Left hindlimb (tissue), 1 donor: ENCODE results near the gene PRKN.

Experiments used
- DNase-seq: peaks from one replicate; pipeline ENCODE4 v3.0.0-alpha.2; 2018

The PRKN gene

GRCh38 chr6:162017536-162017935 lies 710.0 kb downstream of the PRKN start:
- no peak for DNase-seq

DNA sequence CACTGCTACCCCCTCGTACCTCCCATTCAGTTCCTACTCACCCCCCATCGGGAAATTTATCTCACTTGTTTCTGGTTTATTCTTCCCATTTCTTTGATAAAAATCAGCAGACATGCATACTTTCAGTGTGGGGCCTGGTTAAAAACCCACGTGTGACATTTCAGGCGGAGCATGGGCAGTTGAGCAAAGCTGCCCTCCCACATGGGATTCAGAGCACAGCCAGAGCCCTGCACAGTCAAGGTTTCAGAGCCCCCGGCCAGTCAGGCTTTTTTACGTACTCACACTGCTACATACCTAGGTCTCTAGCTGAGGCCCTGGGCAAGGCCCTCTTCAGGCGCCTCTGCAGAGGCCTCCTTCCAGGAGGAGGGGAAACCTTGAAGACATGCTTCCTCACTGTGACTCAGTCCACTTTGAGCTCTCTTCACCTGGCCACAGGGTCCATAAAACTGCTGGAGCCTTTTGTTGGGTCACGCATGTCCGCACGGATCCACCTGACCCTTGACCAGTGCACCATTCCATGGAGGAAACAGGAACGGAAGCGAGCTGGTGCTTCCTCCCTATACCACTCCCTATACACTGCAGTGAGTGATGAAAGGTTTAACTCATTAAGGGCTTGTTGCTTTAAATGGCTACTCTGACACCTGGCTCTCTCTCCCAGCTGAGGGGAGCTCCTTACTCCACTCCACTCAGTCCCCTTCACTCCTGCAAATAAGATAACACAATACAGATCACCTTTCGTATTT lies 713.3 kb downstream of the PRKN start:
- DNase-seq = no peak

DNA sequence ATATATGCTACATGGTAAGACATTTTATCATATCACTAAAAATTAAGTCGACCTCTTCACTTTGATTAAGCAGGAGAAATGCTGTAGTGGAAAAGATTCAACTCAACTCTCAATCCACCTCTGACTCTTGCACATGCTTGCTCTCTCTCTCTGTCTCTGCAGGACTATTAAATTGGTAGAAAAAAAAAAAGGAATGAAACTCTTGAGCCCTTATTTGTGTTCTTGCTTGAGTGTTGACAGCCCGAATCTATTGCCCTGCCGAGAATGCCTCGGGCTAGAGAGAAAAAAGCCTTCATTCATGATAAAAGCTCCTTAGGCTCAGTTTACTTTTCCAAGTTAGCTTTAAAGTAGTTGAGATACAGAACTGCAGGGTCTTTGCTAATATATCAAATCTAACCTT lies 722.2 kb downstream of the PRKN start:
- DNase-seq = no peak

DNA sequence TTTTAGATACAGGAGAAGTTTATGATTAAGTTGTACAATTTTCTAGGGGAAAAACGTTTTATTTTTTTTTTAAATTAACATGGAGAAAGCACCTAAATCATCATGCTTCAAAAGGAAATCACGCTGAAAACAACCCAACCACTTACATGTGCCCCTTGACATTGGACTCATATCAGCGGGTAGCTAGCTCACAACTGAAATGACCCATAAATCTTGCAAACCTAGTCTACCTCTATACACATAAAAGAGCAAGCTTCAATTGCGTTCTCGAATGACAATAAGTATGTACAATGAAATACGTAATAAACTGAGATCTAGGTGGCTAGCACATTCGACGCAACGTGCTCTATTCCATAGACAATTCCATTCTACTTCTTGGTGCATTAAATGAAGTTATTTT lies 730.8 kb downstream of the PRKN start:
- no peak for DNase-seq

- DNase-seq = no peak
These were observed 741.6 kb downstream of the PRKN start for GRCh38 chr6:161985876-161986423.

DNA sequence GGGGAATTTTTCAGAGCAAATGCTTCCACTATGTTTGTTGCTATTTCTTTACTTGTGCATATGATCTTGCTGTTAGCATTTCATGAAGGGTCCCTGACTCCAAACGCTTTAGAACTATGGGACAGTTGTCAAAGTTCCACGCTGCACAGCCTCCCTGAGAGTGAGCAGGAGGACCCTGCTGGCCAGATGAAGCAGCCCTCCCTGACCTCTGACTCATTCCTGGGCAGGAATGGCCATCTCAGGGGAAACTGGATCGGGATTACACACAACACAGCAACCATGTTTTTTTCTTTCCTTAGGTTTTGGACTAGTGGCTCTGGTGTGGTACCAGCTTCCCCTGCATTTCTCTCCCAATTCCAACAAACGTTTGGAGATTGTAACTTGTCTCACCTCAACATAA lies 742.9 kb downstream of the PRKN start:
- no peak for DNase-seq

DNA sequence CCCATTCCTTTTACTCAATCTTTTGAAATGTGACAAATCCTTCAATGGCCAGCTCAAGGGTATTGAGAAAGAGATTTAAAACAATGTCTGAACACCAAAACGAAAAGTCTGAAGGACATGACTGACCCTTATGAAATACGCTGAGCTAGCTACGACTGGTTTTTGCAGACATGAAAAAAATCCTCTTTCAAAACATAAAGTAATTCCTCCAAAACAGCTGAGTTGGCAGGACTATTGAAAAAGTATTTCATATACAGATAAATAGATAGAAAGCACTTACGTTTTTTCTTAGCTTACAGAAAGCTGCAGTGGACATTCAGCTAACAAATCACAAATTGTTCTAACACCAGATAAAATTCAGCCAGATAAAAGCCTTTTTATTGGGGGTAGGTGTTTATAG lies 751.0 kb downstream of the PRKN start:
- DNase-seq = no peak

GRCh38 chr6:161973064-161973463 lies 754.5 kb downstream of the PRKN start:
- no peak for DNase-seq

DNA sequence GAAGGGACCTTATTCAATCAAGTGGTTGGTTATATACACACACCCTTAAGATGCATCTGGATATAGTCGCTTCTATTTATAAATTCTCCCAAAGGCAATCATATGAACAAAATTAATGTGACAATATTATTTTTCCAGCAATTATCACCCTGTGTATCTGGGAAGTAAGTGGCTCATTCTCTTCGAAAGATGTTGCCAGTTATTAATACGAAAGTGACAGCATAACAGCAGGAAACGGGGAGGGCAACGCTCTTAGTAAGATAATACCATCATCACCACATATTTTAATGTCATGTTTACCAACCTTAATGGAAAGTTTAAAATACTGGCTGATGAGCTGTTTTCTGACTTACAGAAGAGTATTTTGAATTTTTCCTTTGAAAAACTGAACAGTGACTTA lies 756.5 kb downstream of the PRKN start:
- no peak for DNase-seq

- no peak for DNase-seq
These were observed 763.8 kb downstream of the PRKN start for GRCh38 chr6:161963634-161964234.

- no peak for DNase-seq
These were observed 764.4 kb downstream of the PRKN start for GRCh38 chr6:161963181-161963580.

- no peak for DNase-seq
These were observed 765.8 kb downstream of the PRKN start for GRCh38 chr6:161961796-161962195.

DNA sequence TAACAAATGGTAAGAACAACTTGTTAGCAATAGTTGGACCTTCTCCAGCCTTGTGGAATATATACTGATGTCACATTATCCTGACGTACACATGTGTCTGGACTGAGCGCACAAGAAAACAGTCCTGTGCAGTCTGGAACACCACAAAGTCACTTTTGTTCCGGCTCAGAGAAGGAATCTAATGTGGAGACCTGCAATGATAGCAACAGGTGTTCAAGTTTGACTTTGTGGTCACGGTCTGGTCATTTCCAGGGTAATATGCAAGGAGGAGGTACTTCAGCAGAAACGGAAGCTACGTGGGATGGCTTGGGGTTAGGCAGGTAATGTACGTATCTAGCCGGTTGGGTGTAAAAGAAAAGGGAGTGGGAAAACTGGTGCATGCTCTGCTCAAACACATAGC lies 766.5 kb downstream of the PRKN start:
- no peak for DNase-seq

GRCh38 chr6:161959072-161959471 lies 768.5 kb downstream of the PRKN start:
- DNase-seq = no peak

GRCh38 chr6:161956082-161956481 lies 771.5 kb downstream of the PRKN start:
- DNase-seq = no peak

DNA sequence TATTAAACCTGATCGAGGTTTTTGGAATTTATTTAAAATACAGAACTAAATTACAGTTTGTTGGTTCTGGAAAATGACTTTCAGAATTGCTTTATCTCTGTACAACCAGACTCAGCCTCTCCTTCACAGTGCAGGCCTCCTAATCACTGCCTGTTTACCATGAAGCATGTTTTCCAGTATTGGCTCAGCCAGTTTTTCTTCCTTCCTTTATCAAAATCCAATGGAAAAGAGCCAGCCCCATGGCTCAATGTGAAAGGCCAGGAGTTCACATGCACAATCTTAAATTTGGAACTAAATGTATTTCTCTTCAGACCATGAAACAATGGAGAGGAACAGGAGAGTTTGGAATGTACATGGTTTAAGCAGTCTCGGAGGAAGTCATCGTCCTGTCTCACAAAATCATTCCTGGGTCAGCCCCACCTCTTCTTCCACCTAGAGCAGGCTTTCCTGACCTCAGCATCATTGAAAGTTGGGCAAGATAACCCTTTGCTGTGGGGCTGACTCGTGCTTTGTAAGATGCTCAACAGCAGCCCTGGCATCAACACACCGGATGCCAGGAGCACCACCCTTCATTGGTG lies 772.8 kb downstream of the PRKN start:
- no peak for DNase-seq

DNA sequence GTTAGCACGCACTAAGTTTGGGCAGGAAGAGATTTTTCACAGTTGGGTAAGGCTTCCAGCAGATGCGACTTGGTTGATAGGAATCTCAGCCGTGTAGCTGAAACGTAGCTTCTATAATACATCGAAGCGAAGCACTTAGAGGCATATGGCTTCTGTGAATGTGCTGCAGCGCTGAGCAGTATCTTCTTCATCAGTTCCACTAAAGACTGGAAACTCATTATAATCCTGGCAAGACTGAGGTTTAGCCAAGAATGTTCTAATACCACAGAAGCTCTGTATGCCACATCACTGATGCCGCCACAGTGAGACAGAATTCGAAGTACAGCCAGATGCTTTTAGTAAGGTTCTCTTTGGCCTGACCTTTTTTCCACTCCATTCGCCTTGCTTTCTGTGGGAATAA lies 773.5 kb downstream of the PRKN start:
- DNase-seq = no peak

GRCh38 chr6:161951126-161951525 lies 776.4 kb downstream of the PRKN start:
- no peak for DNase-seq

- DNase-seq = no peak
These were observed 778.0 kb downstream of the PRKN start for GRCh38 chr6:161949531-161949930.

GRCh38 chr6:161948462-161948861 lies 779.1 kb downstream of the PRKN start:
- no peak for DNase-seq

GRCh38 chr6:161947371-161947770 lies 780.2 kb downstream of the PRKN start:
- no peak for DNase-seq

DNA sequence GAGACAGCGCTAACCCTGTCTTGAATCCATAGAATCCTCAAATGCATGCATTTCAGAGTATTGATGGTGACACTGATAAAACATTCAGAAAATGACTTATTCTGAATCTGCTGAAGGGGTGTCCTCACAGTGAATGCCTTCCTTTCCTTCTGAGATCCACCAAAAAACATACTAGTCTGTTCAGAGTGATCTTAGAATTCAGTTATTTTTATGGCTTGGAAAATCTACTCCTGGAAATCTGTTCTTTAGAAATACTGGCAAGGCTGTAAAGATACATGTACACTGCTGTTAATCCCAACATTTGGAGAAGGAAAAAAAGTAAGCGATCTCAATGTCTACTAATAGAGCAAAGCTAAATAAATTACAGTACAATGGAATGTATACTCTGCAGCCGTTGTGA lies 781.1 kb downstream of the PRKN start:
- DNase-seq = no peak

- no peak for DNase-seq
These were observed 784.0 kb downstream of the PRKN start for GRCh38 chr6:161943561-161943960.

- no peak for DNase-seq
These were observed 786.0 kb downstream of the PRKN start for GRCh38 chr6:161941565-161941964.
